ENCODE data around the gene CPOX. TPM values are rescaled to one million over a fixed set of nuclear protein-coding genes. Genes with fewer than 3 reads are reported as not detected.
A peak's percentile ranks its signal among the peaks of the same experiment; 100 is the strongest.
"Not testable (repeated sequence)": the region's sequence is repeated elsewhere in the genome, so short reads cannot be mapped to it uniquely, and the experiment has no call there.

The CPOX gene
- 10 to 100 TPM; 18.0 to 27.6 (median 19.6) TPM for total RNA-seq (2021; fragmentation: NEBNext Ultra II Directional; extraction: Animal tissue kit (Norgen Biotek cat#: 25700))
- long read RNA-seq, partial matches to known transcripts, result 1 of 3 reads
- long read RNA-seq, other reads (novel, unspliced or antisense), result 1 of 3 reads

GRCh38 chr3:98593046-98593936 lies at the start of gene CPOX:
Gene CPOX (minus strand): TSS chr3:98593611. CDS start chr3:98593504, 107 bp downstream.
- no peak; the same call in 1 of the 2 replicates for TF ChIP-seq CTCF (IDR thresholded peaks at IDR 0.05)
- peak within 1 kb of the TSS; percentile 78 for H3K27ac Mint-ChIP-seq
- H3K4me3 Mint-ChIP-seq, result peak within 1 kb of the TSS; percentile 94
- peaks cover 38% of the 10 kb centered on the region for H3K4me1 Mint-ChIP-seq (ENCODE audit: low read depth)
- DNase-seq, result peak; percentile 77
- H3K36me3 Mint-ChIP-seq (ENCODE audit: low read depth), result no peaks in the 10 kb centered on the region
- H3K27me3 Mint-ChIP-seq (ENCODE audit: insufficient read depth), result peaks cover 6% of the 10 kb centered on the region
- H3K9me3 Mint-ChIP-seq, result no peaks in the 10 kb centered on the region

GRCh38 chr3:98642769-98643168 lies 49.4 kb upstream of the CPOX start:
- not testable (repeated sequence) for H3K4me3 Mint-ChIP-seq; DNase-seq; H3K36me3 Mint-ChIP-seq (ENCODE audit: low read depth); H3K9me3 Mint-ChIP-seq; H3K4me1 Mint-ChIP-seq (ENCODE audit: low read depth); H3K27ac Mint-ChIP-seq
- H3K27me3 Mint-ChIP-seq (ENCODE audit: insufficient read depth), result peaks cover 25% of the 10 kb centered on the region

- H3K9me3 Mint-ChIP-seq; H3K4me3 Mint-ChIP-seq; H3K36me3 Mint-ChIP-seq (ENCODE audit: low read depth); H3K4me1 Mint-ChIP-seq (ENCODE audit: low read depth); H3K27ac Mint-ChIP-seq; DNase-seq: not testable (repeated sequence)
- H3K27me3 Mint-ChIP-seq (ENCODE audit: insufficient read depth), result peaks cover 26% of the 10 kb centered on the region
These were observed 48.3 kb upstream of the CPOX start for GRCh38 chr3:98641756-98642155.

- not testable (repeated sequence) for DNase-seq; H3K4me3 Mint-ChIP-seq; H3K27ac Mint-ChIP-seq; H3K4me1 Mint-ChIP-seq (ENCODE audit: low read depth); H3K9me3 Mint-ChIP-seq; H3K36me3 Mint-ChIP-seq (ENCODE audit: low read depth)
- H3K27me3 Mint-ChIP-seq (ENCODE audit: insufficient read depth), result peaks cover 29% of the 10 kb centered on the region
These were observed 45.1 kb upstream of the CPOX start for GRCh38 chr3:98638515-98638914.

GRCh38 chr3:98630416-98630815 lies 37.0 kb upstream of the CPOX start:
- Mint-ChIP-seq H3K4me3 (no peak overlapping the region), H3K36me3 (ENCODE audit: low read depth) (no peaks in the 10 kb centered on the region), H3K27me3 (ENCODE audit: insufficient read depth) (peaks cover 20% of the 10 kb centered on the region)

GRCh38 chr3:98628317-98628716 lies 34.9 kb upstream of the CPOX start:
- Mint-ChIP-seq H3K36me3 (ENCODE audit: low read depth) (no peaks in the 10 kb centered on the region), H3K4me3 (no peak overlapping the region), H3K27me3 (ENCODE audit: insufficient read depth) (peaks cover 21% of the 10 kb centered on the region), H3K27ac (no peak overlapping the region), H3K4me1 (ENCODE audit: low read depth) (no peaks in the 10 kb centered on the region), H3K9me3 (no peaks in the 10 kb centered on the region)
- TF ChIP-seq CTCF (IDR thresholded peaks at IDR 0.05), result no peak
- no peak for DNase-seq

More at GRCh38 chr3:98630416-98630815, 37.0 kb upstream of the CPOX start:
- no peak for TF ChIP-seq CTCF (IDR thresholded peaks at IDR 0.05)
- no peak for DNase-seq
- Mint-ChIP-seq H3K4me1 (ENCODE audit: low read depth) (no peaks in the 10 kb centered on the region), H3K27ac (no peak overlapping the region), H3K9me3 (no peaks in the 10 kb centered on the region)

- TF ChIP-seq CTCF (IDR thresholded peaks at IDR 0.05), result no peak
- H3K27me3 Mint-ChIP-seq (ENCODE audit: insufficient read depth), result peaks cover 20% of the 10 kb centered on the region
- no peaks in the 10 kb centered on the region for H3K36me3 Mint-ChIP-seq (ENCODE audit: low read depth)
- H3K27ac Mint-ChIP-seq, result no peak overlapping the region
- DNase-seq, result no peak
- no peaks in the 10 kb centered on the region for H3K9me3 Mint-ChIP-seq
- no peaks in the 10 kb centered on the region for H3K4me1 Mint-ChIP-seq (ENCODE audit: low read depth)
- no peak overlapping the region for H3K4me3 Mint-ChIP-seq
These were observed 32.7 kb upstream of the CPOX start for GRCh38 chr3:98626151-98626550.

Data from HFFc6 (cell line).